Colonic mucosa (tissue), 4 donors: ENCODE measurements around the gene CYSTM1. TPM values are rescaled to one million over a fixed set of nuclear protein-coding genes. Genes with fewer than 3 reads are reported as not detected.

Source experiments
- DNase-seq: peaks from one replicate; pipeline ENCODE4 v3.0.0-alpha.2; 2020
- H3K27ac ChIP-seq: fragments of 200-600 bp; one replicate; pipeline ENCODE4 v1.8.0; 2021
- H3K27me3 ChIP-seq: fragments of 200-600 bp; one replicate; pipeline ENCODE4 v1.8.0; 2021
- H3K36me3 ChIP-seq: fragments of 200-600 bp; one replicate; pipeline ENCODE4 v1.8.0; 2021
- H3K4me1 ChIP-seq: fragments of 200-600 bp; one replicate; pipeline ENCODE4 v1.8.0; 2021; ENCODE audit warnings: mild to moderate bottlenecking
- H3K4me3 ChIP-seq: fragments of 200-600 bp; one replicate; pipeline ENCODE4 v1.8.0; 2021
- H3K9ac ChIP-seq, 2 donors: one replicate each; pipeline ENCODE4 v1.7.0; 2013; ENCODE audit warnings: control low read depth in 2 of 2, low read depth in 2 of 2, low read length in 2 of 2
- H3K9me3 ChIP-seq: fragments of 200-600 bp; one replicate; pipeline ENCODE4 v1.8.0; 2021
- CTCF ChIP-seq: fragments of 200-600 bp; IDR thresholded peaks from one replicate; pipeline ENCODE4 v1.8.0; 2022; ENCODE audit warnings: antibody characterized with exemption, mild to moderate bottlenecking
- intact Hi-C: fragments of 100-400 bp; cut with DNase I; formaldehyde crosslinking; loops from one replicate; pipeline ENCODE4 v1.14.1; 2022
- total RNA-seq, 2 donors: library from RNA; stranded (reverse); fragmentation: NEBNext Ultra II Directional in 1 of 2; extraction: Animal tissue kit (Norgen Biotek cat#: 25700) in 1 of 2; gene quantifications; one replicate each; pipeline ENCODE4 v1.2.1, GENCODE V29; 2021
- donor health status: healthy.
- donor health status: DM: no; HTN: no; CAD: no.
- donor health status: DM: no; HTN: no; CAD: no.

Gene CYSTM1
- total RNA-seq, 2 donors from 2014 or later, result 205 TPM

- Histone ChIP-seq H3K4me3 (no peak overlapping the region), H3K27ac (no peak overlapping the region), H3K36me3 (no peaks in the 10 kb centered on the region), H3K9ac (no peak overlapping the region), H3K9me3 (no peaks in the 10 kb centered on the region), H3K4me1 (no peaks in the 10 kb centered on the region), H3K27me3 (no peaks in the 10 kb centered on the region)
- no peak for DNase-seq
- intact Hi-C loops, result no loop called here
- TF ChIP-seq CTCF, result no peak
These were observed 30.2 kb downstream of the CYSTM1 start for GRCh38 chr5:140205216-140205615.

- Histone ChIP-seq H3K4me3 (no peak overlapping the region), H3K9me3 (no peaks in the 10 kb centered on the region), H3K27ac (no peak overlapping the region), H3K27me3 (no peaks in the 10 kb centered on the region), H3K9ac (no peak overlapping the region), H3K36me3 (no peaks in the 10 kb centered on the region), H3K4me1 (no peaks in the 10 kb centered on the region)
- TF ChIP-seq CTCF, result no peak
- no peak for DNase-seq
- intact Hi-C loops, result no loop called here
These were observed 31.0 kb downstream of the CYSTM1 start for GRCh38 chr5:140205952-140206351.

GRCh38 chr5:140207250-140207964, 32.4 kb downstream of the CYSTM1 start:
- DNase-seq, result no peak
- TF ChIP-seq CTCF, result no peak
- intact Hi-C loops, result no loop called here
- H3K27me3 ChIP-seq, result no peaks in the 10 kb centered on the region
- no peak overlapping the region for H3K9ac ChIP-seq
- no peaks in the 10 kb centered on the region for H3K4me1 ChIP-seq
- no peaks in the 10 kb centered on the region for H3K9me3 ChIP-seq
- H3K4me3 ChIP-seq, result no peak overlapping the region
- H3K27ac ChIP-seq, result no peak overlapping the region
- no peaks in the 10 kb centered on the region for H3K36me3 ChIP-seq

GRCh38 chr5:140208065-140208464, 33.1 kb downstream of the CYSTM1 start:
- H3K9ac ChIP-seq, result no peak overlapping the region
- intact Hi-C loops, result no loop called here
- H3K4me3 ChIP-seq, result no peak overlapping the region
- H3K27ac ChIP-seq, result no peak overlapping the region
- DNase-seq, result no peak
- no peaks in the 10 kb centered on the region for H3K4me1 ChIP-seq
- H3K27me3 ChIP-seq, result no peaks in the 10 kb centered on the region
- TF ChIP-seq CTCF, result no peak
- H3K9me3 ChIP-seq, result no peaks in the 10 kb centered on the region
- H3K36me3 ChIP-seq, result no peaks in the 10 kb centered on the region

- Histone ChIP-seq H3K36me3 (no peaks in the 10 kb centered on the region), H3K27ac (no peak overlapping the region), H3K4me1 (peaks cover 8% of the 10 kb centered on the region), H3K9ac (no peak overlapping the region), H3K27me3 (no peaks in the 10 kb centered on the region), H3K4me3 (no peak overlapping the region), H3K9me3 (no peaks in the 10 kb centered on the region)
- intact Hi-C loops, result no loop called here
- no peak for TF ChIP-seq CTCF
- DNase-seq, result no peak
These were observed 38.5 kb downstream of the CYSTM1 start for GRCh38 chr5:140213370-140213983.
